ENCODE results near the gene ADAM19. TPM values are rescaled to one million over a fixed set of nuclear protein-coding genes. Genes with fewer than 3 reads are reported as not detected.

Gene ADAM19
- total RNA-seq, 1 donor from 2014 or later, result 14.1 TPM

Small RNA genes lying within 50 kb of the gene (small RNA-seq; reads per million reads assigned to genes)
- not detected for gene RNU6-390P

Other genes with a start within 250 kb of the ADAM19 start
- under 0.01 TPM for gene NIPAL4, start 115.6 kb downstream of the ADAM19 start, total RNA-seq
- gene SOX30, start 76.7 kb upstream of the ADAM19 start, total RNA-seq, result not detected
- gene C5orf52, start 95.8 kb upstream of the ADAM19 start, total RNA-seq, result not detected
- 31.3 TPM for gene THG1L, start 155.6 kb upstream of the ADAM19 start, total RNA-seq
- 8.9 TPM for gene LSM11, start 167.9 kb upstream of the ADAM19 start, total RNA-seq